Endodermal cell (in vitro differentiated cells): ENCODE results near the gene SKOR1. TPM values are rescaled to one million over a fixed set of nuclear protein-coding genes. Genes with fewer than 3 reads are reported as not detected.

Experiments
- DNase-seq: peaks from one replicate; pipeline ENCODE4 v3.0.0-alpha.2; 2017
- H3K27ac ChIP-seq: 2 replicates; pipeline ENCODE4 v1.5.1; 2013; ENCODE audit warnings: mild to moderate bottlenecking, low read depth, low read length, moderate library complexity
- H3K27me3 ChIP-seq: 2 replicates; pipeline ENCODE4 v1.6.1; 2013; ENCODE audit warnings: mild to moderate bottlenecking, low read length, moderate library complexity; ENCODE audit not compliant: insufficient read depth, control insufficient read depth, poor library complexity, severe bottlenecking
- H3K36me3 ChIP-seq: 2 replicates; pipeline ENCODE4 v1.7.0; 2013; ENCODE audit warnings: mild to moderate bottlenecking, low read length, moderate library complexity; ENCODE audit not compliant: control insufficient read depth, insufficient read depth
- H3K4me1 ChIP-seq: one replicate; pipeline ENCODE4 v1.7.0; 2013; ENCODE audit warnings: low read length; ENCODE audit not compliant: control insufficient read depth, insufficient read depth
- H3K4me3 ChIP-seq: 2 replicates; pipeline ENCODE4 v1.5.1; 2013; ENCODE audit warnings: mild to moderate bottlenecking, low read length, moderate library complexity
- H3K9ac ChIP-seq: 2 replicates; pipeline ENCODE4 v1.6.1; 2013; ENCODE audit warnings: mild to moderate bottlenecking, low read length, moderate library complexity; ENCODE audit not compliant: poor library complexity, severe bottlenecking; ENCODE audit errors: extremely low read depth
- H3K9me3 ChIP-seq: 2 replicates; pipeline ENCODE4 v1.6.1; 2013; ENCODE audit warnings: mild to moderate bottlenecking, low read length, moderate library complexity; ENCODE audit not compliant: control insufficient read depth
- H3K27ac Mint-ChIP-seq: 2 replicates; pipeline ENCODE4 v1.8.0; 2020; ENCODE audit warnings: mixed read lengths
- H3K27me3 Mint-ChIP-seq: 2 replicates; pipeline ENCODE4 v1.8.0; 2021; ENCODE audit warnings: mild to moderate bottlenecking, mixed read lengths; ENCODE audit not compliant: insufficient read depth
- H3K36me3 Mint-ChIP-seq: 2 replicates; pipeline ENCODE4 v1.8.0; 2020; ENCODE audit warnings: low read depth, mixed read lengths
- H3K4me1 Mint-ChIP-seq: 2 replicates; pipeline ENCODE4 v1.8.0; 2020; ENCODE audit warnings: mixed read lengths
- H3K4me3 Mint-ChIP-seq: 2 replicates; pipeline ENCODE4 v1.8.0; 2020; ENCODE audit warnings: mild to moderate bottlenecking, moderate library complexity, mixed read lengths
- H3K9me3 Mint-ChIP-seq: 2 replicates; pipeline ENCODE4 v1.8.0; 2020; ENCODE audit warnings: mild to moderate bottlenecking, mixed read lengths
- WGBS, 2 experiments: methylation state at CpG; one replicate each; pipeline versions ENCODE4 v1.1.5 to v1.1.7; 2013; ENCODE audit warnings: missing lambda C conversion rate in 2 of 2, mixed read lengths in 1 of 2; ENCODE audit not compliant: insufficient coverage in 1 of 2, insufficient read length in 1 of 2; 5-methylcytosine and 5-hydroxymethylcytosine counted together
- total RNA-seq, 2 donors: library from RNA; stranded (reverse); fragmentation: NEBNext Ultra II Directional in 1 of 2; extraction: Animal tissue kit (Norgen Biotek cat#: 25700) in 1 of 2; gene quantifications; 2 replicates in 1 of 2; 3 replicates in 1 of 2; pipeline ENCODE4 v1.2.1, GENCODE V29; 2021
- TF ChIP-seq, protein P1 (sequence below): fragments of 200-600 bp; sonication (generic); conservative IDR thresholded peaks from 2 replicates; pipeline ENCODE4 v1.5.0; 2021; ENCODE audit warnings: antibody characterized with exemption, mild to moderate bottlenecking

The SKOR1 gene
- total RNA-seq, 2 donors from 2014 or later = 0.37 to 0.51 TPM

DNA sequence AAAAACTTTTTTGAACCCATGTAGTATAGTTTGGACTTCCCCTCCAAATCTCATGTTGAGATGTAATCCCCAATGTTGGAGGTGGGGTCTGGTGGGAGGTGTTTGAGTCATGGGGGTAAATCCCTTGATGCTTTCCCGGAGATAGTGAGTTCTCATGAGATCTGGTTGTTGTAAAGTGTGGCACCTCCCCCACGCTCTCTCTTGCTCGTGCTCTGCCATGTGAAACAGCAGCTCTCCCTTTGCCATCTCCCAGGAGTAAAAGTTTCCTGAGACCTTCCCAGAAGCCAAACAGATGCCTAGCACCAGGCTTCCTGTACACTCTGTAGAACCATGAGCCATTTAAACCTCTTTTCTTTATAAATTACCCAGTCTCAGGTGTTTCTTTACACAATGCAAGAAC, 30.5 kb downstream of the SKOR1 start:
- H3K4me3 Mint-ChIP-seq = no peak overlapping the region
- Histone ChIP-seq H3K27me3 (no peaks in the 10 kb centered on the region), H3K27ac (no peak overlapping the region), H3K9me3 (no peaks in the 10 kb centered on the region), H3K4me1 (no peaks in the 10 kb centered on the region), H3K36me3 (no peaks in the 10 kb centered on the region), H3K4me3 (no peak overlapping the region), H3K9ac (no peak overlapping the region)
- TF ChIP-seq, protein P1, sequence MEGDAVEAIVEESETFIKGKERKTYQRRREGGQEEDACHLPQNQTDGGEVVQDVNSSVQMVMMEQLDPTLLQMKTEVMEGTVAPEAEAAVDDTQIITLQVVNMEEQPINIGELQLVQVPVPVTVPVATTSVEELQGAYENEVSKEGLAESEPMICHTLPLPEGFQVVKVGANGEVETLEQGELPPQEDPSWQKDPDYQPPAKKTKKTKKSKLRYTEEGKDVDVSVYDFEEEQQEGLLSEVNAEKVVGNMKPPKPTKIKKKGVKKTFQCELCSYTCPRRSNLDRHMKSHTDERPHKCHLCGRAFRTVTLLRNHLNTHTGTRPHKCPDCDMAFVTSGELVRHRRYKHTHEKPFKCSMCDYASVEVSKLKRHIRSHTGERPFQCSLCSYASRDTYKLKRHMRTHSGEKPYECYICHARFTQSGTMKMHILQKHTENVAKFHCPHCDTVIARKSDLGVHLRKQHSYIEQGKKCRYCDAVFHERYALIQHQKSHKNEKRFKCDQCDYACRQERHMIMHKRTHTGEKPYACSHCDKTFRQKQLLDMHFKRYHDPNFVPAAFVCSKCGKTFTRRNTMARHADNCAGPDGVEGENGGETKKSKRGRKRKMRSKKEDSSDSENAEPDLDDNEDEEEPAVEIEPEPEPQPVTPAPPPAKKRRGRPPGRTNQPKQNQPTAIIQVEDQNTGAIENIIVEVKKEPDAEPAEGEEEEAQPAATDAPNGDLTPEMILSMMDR = no peak
- WGBS, 2 experiments = 82 to 92% methylated on average over 2 to 3 of the region's 3 CpGs
- H3K4me1 Mint-ChIP-seq = peaks cover 11% of the 10 kb centered on the region
- no peaks in the 10 kb centered on the region for H3K36me3 Mint-ChIP-seq
- no peaks in the 10 kb centered on the region for H3K9me3 Mint-ChIP-seq
- DNase-seq = no peak
- H3K27ac Mint-ChIP-seq = no peak overlapping the region
- H3K27me3 Mint-ChIP-seq = no peaks in the 10 kb centered on the region

- no peaks in the 10 kb centered on the region for H3K9me3 Mint-ChIP-seq
- no peak overlapping the region for H3K27ac ChIP-seq
- WGBS, 2 experiments = 86 to 91% methylated on average over 3 of the region's 3 CpGs
- H3K4me3 Mint-ChIP-seq = no peak overlapping the region
- H3K4me1 ChIP-seq = no peaks in the 10 kb centered on the region
- no peaks in the 10 kb centered on the region for H3K9me3 ChIP-seq
- TF ChIP-seq, protein P1 = peak; percentile 29
- H3K4me1 Mint-ChIP-seq = peaks cover 11% of the 10 kb centered on the region
- no peak overlapping the region for H3K27ac Mint-ChIP-seq
- H3K27me3 ChIP-seq = no peaks in the 10 kb centered on the region
- no peak overlapping the region for H3K4me3 ChIP-seq
- no peaks in the 10 kb centered on the region for H3K36me3 Mint-ChIP-seq
- H3K36me3 ChIP-seq = no peaks in the 10 kb centered on the region
- H3K9ac ChIP-seq = no peak overlapping the region
- no peak for DNase-seq
- H3K27me3 Mint-ChIP-seq = peaks cover 9% of the 10 kb centered on the region
Observed at GRCh38 chr15:67857220-67857619, 31.9 kb downstream of the SKOR1 start.

DNA sequence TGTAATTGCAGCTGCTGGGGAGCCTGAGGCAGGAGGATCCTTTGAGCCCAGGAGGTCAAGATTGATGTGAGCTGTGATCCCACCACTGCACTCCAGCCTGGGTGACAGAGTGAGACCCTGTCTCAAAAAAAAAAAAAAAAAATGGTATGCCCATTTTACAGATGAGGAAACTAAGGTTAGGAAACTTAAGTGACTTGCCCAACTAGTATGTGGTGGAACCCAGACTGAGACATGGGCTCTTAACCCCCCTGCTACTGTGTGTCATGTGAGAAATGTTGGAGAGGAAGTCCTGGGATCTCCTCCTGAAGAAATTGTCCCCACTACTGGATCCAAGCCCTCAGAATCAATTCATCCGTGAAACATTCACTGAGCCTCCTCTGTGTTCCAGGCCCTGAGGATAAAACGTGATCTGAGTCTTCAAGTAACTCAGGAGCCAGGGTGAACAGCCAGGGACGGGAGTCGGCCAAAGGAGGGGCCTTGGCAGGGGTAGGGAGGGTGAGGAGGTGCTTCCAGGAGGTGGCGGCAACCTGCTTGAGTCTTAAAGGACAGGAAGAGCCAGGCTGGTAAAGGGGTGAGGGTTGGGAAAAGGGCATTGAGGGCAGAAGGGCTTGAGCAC, 34.1 kb downstream of the SKOR1 start:
- no peaks in the 10 kb centered on the region for H3K9me3 ChIP-seq
- Mint-ChIP-seq H3K4me3 (no peak overlapping the region), H3K4me1 (peaks cover 10% of the 10 kb centered on the region), H3K9me3 (no peaks in the 10 kb centered on the region), H3K27me3 (peaks cover 19% of the 10 kb centered on the region), H3K36me3 (no peaks in the 10 kb centered on the region), H3K27ac (no peak overlapping the region)
- peaks cover 6% of the 10 kb centered on the region for H3K27me3 ChIP-seq
- H3K9ac ChIP-seq = no peak overlapping the region
- WGBS, 2 experiments = 79% methylated on average over 5 of the region's 5 CpGs; no CpG with 5 or more reads in 1 of the 2 experiments
- H3K27ac ChIP-seq = no peak overlapping the region
- H3K4me1 ChIP-seq = no peaks in the 10 kb centered on the region
- H3K4me3 ChIP-seq = no peak overlapping the region
- TF ChIP-seq, protein P1 = no peak
- peak; percentile 53 for DNase-seq
- H3K36me3 ChIP-seq = no peaks in the 10 kb centered on the region
